ENCODE results near the gene ZHX3. TPM values are rescaled to one million over a fixed set of nuclear protein-coding genes. Genes with fewer than 3 reads are reported as not detected.

ZHX3 gene
- total and polyA plus RNA-seq, 8 donors: 6.6 to 59.3 (median 18.7) TPM

GRCh38 chr20:41255655-41256054 is 61.9 kb downstream of the ZHX3 start:
- 89 to 95% (median 90%) methylated on average over 1 of the region's 1 CpG for WGBS, 5 donors
- Histone ChIP-seq H3K36me3 (no peaks in the 10 kb centered on the region), H3K4me3 (no peak overlapping the region), H3K27ac (no peak overlapping the region), H3K4me1 (peaks cover 0 to 19% (median under 1%) of the 10 kb centered on the region in 4 donors), H3K27me3 (no peaks in the 10 kb centered on the region), H3K9me3 (no peaks in the 10 kb centered on the region)
- intact Hi-C loops (cut with DNase I; ENCODE audit: low total_unique reads): no loop called here
- peak in 1 of 2 donors; percentile 44 for DNase-seq
- TF ChIP-seq, protein P1, sequence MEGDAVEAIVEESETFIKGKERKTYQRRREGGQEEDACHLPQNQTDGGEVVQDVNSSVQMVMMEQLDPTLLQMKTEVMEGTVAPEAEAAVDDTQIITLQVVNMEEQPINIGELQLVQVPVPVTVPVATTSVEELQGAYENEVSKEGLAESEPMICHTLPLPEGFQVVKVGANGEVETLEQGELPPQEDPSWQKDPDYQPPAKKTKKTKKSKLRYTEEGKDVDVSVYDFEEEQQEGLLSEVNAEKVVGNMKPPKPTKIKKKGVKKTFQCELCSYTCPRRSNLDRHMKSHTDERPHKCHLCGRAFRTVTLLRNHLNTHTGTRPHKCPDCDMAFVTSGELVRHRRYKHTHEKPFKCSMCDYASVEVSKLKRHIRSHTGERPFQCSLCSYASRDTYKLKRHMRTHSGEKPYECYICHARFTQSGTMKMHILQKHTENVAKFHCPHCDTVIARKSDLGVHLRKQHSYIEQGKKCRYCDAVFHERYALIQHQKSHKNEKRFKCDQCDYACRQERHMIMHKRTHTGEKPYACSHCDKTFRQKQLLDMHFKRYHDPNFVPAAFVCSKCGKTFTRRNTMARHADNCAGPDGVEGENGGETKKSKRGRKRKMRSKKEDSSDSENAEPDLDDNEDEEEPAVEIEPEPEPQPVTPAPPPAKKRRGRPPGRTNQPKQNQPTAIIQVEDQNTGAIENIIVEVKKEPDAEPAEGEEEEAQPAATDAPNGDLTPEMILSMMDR (IDR thresholded peaks at IDR 0.05): no peak
- TF ChIP-seq EP300 (IDR thresholded peaks at IDR 0.05): no peak
- no peak for TF ChIP-seq POLR2AphosphoS5 (IDR thresholded peaks at IDR 0.05)
- no peak for TF ChIP-seq POLR2A (IDR thresholded peaks at IDR 0.05)

GRCh38 chr20:41249411-41250281 is 67.9 kb downstream of the ZHX3 start:
- 51 to 65% (median 56%) methylated on average over 9 of the region's 9 CpGs for WGBS, 5 donors
- no peaks in the 10 kb centered on the region for H3K9me3 ChIP-seq
- H3K36me3 ChIP-seq: no peaks in the 10 kb centered on the region
- no peak for TF ChIP-seq POLR2A (IDR thresholded peaks at IDR 0.05)
- peak in 2 of 3 donors; percentile 6 to 51 for TF ChIP-seq POLR2AphosphoS5 (IDR thresholded peaks at IDR 0.05)
- TF ChIP-seq, protein P1 (IDR thresholded peaks at IDR 0.05): peak in 1 of 7 experiments; percentile 17
- no peak for TF ChIP-seq EP300 (IDR thresholded peaks at IDR 0.05)
- peak overlapping the region; percentile 58 to 88 (median 86) for H3K27ac ChIP-seq
- intact Hi-C loops (cut with DNase I; ENCODE audit: low total_unique reads): no loop called here
- H3K27me3 ChIP-seq: no peaks in the 10 kb centered on the region
- peaks cover 29 to 61% (median 56%) of the 10 kb centered on the region in 4 donors for H3K4me1 ChIP-seq
- DNase-seq: peak in 1 of 2 donors; percentile 73
- H3K4me3 ChIP-seq: no peak overlapping the region

GRCh38 chr20:41248368-41249024 is 69.0 kb downstream of the ZHX3 start:
- no peaks in the 10 kb centered on the region for H3K27me3 ChIP-seq
- H3K9me3 ChIP-seq: no peaks in the 10 kb centered on the region
- H3K36me3 ChIP-seq: no peaks in the 10 kb centered on the region
- TF ChIP-seq EP300 (IDR thresholded peaks at IDR 0.05) (peak; percentile 77), POLR2AphosphoS5 (IDR thresholded peaks at IDR 0.05) (peak; percentile 81 to 89 (median 85)), POLR2A (IDR thresholded peaks at IDR 0.05) (no peak)
- DNase-seq: no peak
- H3K4me1 ChIP-seq: peaks cover 29 to 69% (median 66%) of the 10 kb centered on the region in 4 donors
- peak overlapping the region; percentile 51 to 88 (median 86) for H3K27ac ChIP-seq
- H3K4me3 ChIP-seq: no peak overlapping the region
- intact Hi-C loops (cut with DNase I; ENCODE audit: low total_unique reads): no loop called here
- 30 to 45% (median 34%) methylated on average over 4 of the region's 4 CpGs for WGBS, 5 donors

DNA sequence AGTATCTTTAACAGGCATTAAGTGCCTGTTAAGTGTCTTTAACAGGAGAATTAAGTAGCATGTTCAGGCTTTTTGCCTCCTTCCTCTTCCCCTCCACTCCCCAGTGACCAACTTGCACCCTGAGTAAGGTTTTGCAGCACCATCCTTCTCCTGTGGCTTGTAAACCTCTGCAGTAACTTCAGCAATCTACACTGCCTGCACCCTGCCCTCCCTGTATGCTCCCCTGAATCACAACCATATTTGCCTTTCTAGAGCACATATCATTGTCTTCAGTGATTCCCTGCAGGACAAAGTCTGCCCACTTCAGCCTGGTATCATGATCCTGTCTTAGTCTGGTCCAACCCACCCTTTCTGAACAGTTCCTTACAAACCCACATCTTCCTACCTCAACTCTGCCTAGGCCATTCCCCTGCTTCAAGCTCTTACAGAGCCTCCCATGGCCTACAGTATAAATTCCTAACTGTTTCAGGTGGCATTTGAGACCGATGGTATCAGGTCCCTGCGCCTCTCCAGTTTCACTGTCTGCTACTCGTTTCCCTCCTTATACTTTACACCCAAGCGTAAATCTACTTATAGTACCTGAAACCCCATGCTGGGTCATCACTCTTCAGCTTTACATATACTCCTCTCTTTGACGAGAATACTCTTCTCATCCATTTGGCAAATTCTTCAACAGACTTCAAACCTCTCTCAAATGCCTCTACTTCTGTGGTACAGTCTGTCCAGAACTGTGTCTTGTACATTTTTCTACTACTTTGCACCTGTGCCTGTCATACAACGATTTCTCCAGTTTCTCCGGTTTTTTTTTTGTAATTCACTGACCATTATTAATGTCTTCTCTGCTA is 69.8 kb downstream of the ZHX3 start:
- Histone ChIP-seq H3K27me3 (no peaks in the 10 kb centered on the region), H3K9me3 (no peaks in the 10 kb centered on the region), H3K4me1 (peaks cover 29 to 70% (median 67%) of the 10 kb centered on the region in 4 donors), H3K36me3 (no peaks in the 10 kb centered on the region), H3K27ac (peak overlapping the region; percentile 37 to 88 (median 86)), H3K4me3 (no peak overlapping the region)
- no peak for TF ChIP-seq EP300 (IDR thresholded peaks at IDR 0.05)
- TF ChIP-seq POLR2AphosphoS5 (IDR thresholded peaks at IDR 0.05): no peak
- no peak for TF ChIP-seq POLR2A (IDR thresholded peaks at IDR 0.05)
- TF ChIP-seq, protein P1 (IDR thresholded peaks at IDR 0.05): no peak
- WGBS, 5 donors: 75 to 89% (median 79%) methylated on average over 7 of the region's 7 CpGs
- intact Hi-C loops (cut with DNase I; ENCODE audit: low total_unique reads): no loop called here
- no peak for DNase-seq

Measured in stomach (tissue), 9 donors.